PC-9 (cell line): ENCODE results near the gene KCNJ6. TPM values are rescaled to one million over a fixed set of nuclear protein-coding genes. Genes with fewer than 3 reads are reported as not detected.

Source experiments
- BruUV-seq: library from RNA; stranded (reverse); fragments of 400-500 nt; replicated peaks from 2 replicates; lab custom pipeline; 2021; lab: Mats Ljungman, UMichigan
- CTCF ChIA-PET: fragments of 300-600 bp; sonication (Branson Sonifier 250); formaldehyde crosslinking; loops from one replicate; lab custom pipeline; 2022; ENCODE audit warnings: antibody characterized with exemption; lab: Charles Lee
- POLR2A ChIA-PET: fragments of 300-600 bp; sonication (Branson Sonifier 250); formaldehyde crosslinking; loops from one replicate; lab custom pipeline; 2022; ENCODE audit warnings: antibody characterized with exemption; ENCODE audit not compliant: unreplicated experiment; lab: Charles Lee
- DNase-seq, 2 experiments: peaks; one replicate each; pipeline versions ENCODE4 v3.0.0 to v3.0.0-alpha.2; 2015 to 2022; ENCODE audit warnings: mixed read lengths in 1 of 2
- H2AFZ ChIP-seq: fragments of 200-600 bp; sonication (generic); 2 replicates; pipeline ENCODE4 v1.8.1; 2017; ENCODE audit warnings: antibody characterized with exemption
- H3F3A ChIP-seq: fragments of 200-600 bp; sonication (generic); 2 replicates; pipeline ENCODE4 v1.8.1; 2017; ENCODE audit warnings: antibody characterized with exemption, mild to moderate bottlenecking, low read depth; ENCODE audit not compliant: insufficient read depth
- H3K27ac ChIP-seq: fragments of 200-600 bp; sonication (generic); 2 replicates; pipeline ENCODE4 v1.6.1; 2016; ENCODE audit warnings: mixed run types
- H3K27me3 ChIP-seq: fragments of 200-600 bp; sonication (generic); 2 replicates; pipeline ENCODE4 v1.6.1; 2016; ENCODE audit warnings: low read depth, mixed run types; ENCODE audit not compliant: insufficient read depth
- H3K36me3 ChIP-seq: fragments of 200-600 bp; sonication (generic); 2 replicates; pipeline ENCODE4 v1.6.1; 2016; ENCODE audit warnings: low read depth, mixed run types
- H3K4me1 ChIP-seq: fragments of 200-600 bp; sonication (generic); replicated peaks from 2 replicates; pipeline ENCODE4 v1.6.1; 2016; ENCODE audit warnings: mixed run types; ENCODE audit not compliant: insufficient read depth
- H3K4me2 ChIP-seq: fragments of 200-600 bp; sonication (generic); 2 replicates; pipeline ENCODE4 v1.6.1; 2017; ENCODE audit warnings: mixed run types
- H3K4me3 ChIP-seq: fragments of 200-600 bp; sonication (generic); 2 replicates; pipeline ENCODE4 v1.6.1; 2016; ENCODE audit warnings: mixed run types
- H3K79me2 ChIP-seq: fragments of 200-600 bp; sonication (generic); 2 replicates; pipeline ENCODE4 v1.6.1; 2017; ENCODE audit warnings: low read depth, mixed run types
- H3K9me2 ChIP-seq: fragments of 200-600 bp; sonication (generic); 2 replicates; pipeline ENCODE4 v1.8.1; 2017; ENCODE audit warnings: mild to moderate bottlenecking; ENCODE audit not compliant: insufficient read depth
- H3K9me3 ChIP-seq: fragments of 200-600 bp; sonication (generic); 2 replicates; pipeline ENCODE4 v1.8.1; 2016; ENCODE audit warnings: low read depth; ENCODE audit not compliant: insufficient read depth
- H4K20me1 ChIP-seq: fragments of 200-600 bp; sonication (generic); 2 replicates; pipeline ENCODE4 v1.8.1; 2017; ENCODE audit not compliant: insufficient read depth
- CTCF ChIP-seq: fragments of 200-600 bp; sonication (generic); conservative IDR thresholded peaks from 2 replicates; pipeline ENCODE4 v1.6.1; 2017; ENCODE audit warnings: mixed run types, antibody characterized with exemption, mild to moderate bottlenecking, moderate library complexity
- EZH2 ChIP-seq: fragments of 200-600 bp; sonication (generic); IDR thresholded peaks from 2 replicates; pipeline ENCODE4 v1.8.0; 2017; ENCODE audit warnings: antibody characterized with exemption, low read depth
- intact Hi-C: fragments of 100-400 bp; cut with micrococcal nuclease; formaldehyde crosslinking; loops from one replicate; pipeline ENCODE4 v1.10.0; 2022; ENCODE audit not compliant: unreplicated experiment
- total RNA-seq: library from RNA; stranded (reverse); gene quantifications from 2 replicates; pipeline ENCODE4 v1.2.3, GENCODE V29; 2021

KCNJ6 gene
- total RNA-seq, 1 experiment from 2014 or later = not detected

- no TSS peak for BruUV-seq
- POLR2A ChIA-PET = no interaction called here
- no peaks in the 10 kb centered on the region for H3K27me3 ChIP-seq
Measured at GRCh38 chr21:37571442-37571841, 344.8 kb downstream of the KCNJ6 start.

GRCh38 chr21:37568916-37569315 is 347.3 kb downstream of the KCNJ6 start:
- Histone ChIP-seq H3K27me3 (no peaks in the 10 kb centered on the region), H3K4me2 (no peak overlapping the region), H3K4me1 (peaks cover 14% of the 10 kb centered on the region), H3K36me3 (no peaks in the 10 kb centered on the region), H2AFZ (no peak overlapping the region), H3K9me2 (no peaks in the 10 kb centered on the region), H3K4me3 (no peak overlapping the region), H3K27ac (no peak overlapping the region), H3K79me2 (no peaks in the 10 kb centered on the region), H3F3A (peaks cover 14% of the 10 kb centered on the region), H3K9me3 (no peaks in the 10 kb centered on the region), H4K20me1 (no peaks in the 10 kb centered on the region)
- ChIA-PET CTCF (no interaction called here), POLR2A (interaction anchor here (0.6 kb wide), 1 partner anchor 67 kb away, joined by 4 read pairs; no protein-coding TSS in a partner anchor)
- intact Hi-C loops = no loop called here
- TF ChIP-seq CTCF (no peak), EZH2 (no peak)
- BruUV-seq = no TSS peak
- DNase-seq = no peak

More at GRCh38 chr21:37571442-37571841, 344.8 kb downstream of the KCNJ6 start:
- Histone ChIP-seq H3K9me2 (no peaks in the 10 kb centered on the region), H4K20me1 (no peaks in the 10 kb centered on the region), H3F3A (no peaks in the 10 kb centered on the region), H3K9me3 (no peaks in the 10 kb centered on the region), H3K27ac (no peak overlapping the region), H2AFZ (no peak overlapping the region), H3K79me2 (no peaks in the 10 kb centered on the region), H3K4me1 (no peaks in the 10 kb centered on the region), H3K4me2 (no peak overlapping the region), H3K36me3 (no peaks in the 10 kb centered on the region), H3K4me3 (no peak overlapping the region)
- TF ChIP-seq EZH2 (no peak), CTCF (no peak)
- intact Hi-C loops = no loop called here
- CTCF ChIA-PET = no interaction called here
- no peak for DNase-seq

- Histone ChIP-seq H3K9me2 (no peaks in the 10 kb centered on the region), H3F3A (peaks cover 15% of the 10 kb centered on the region), H2AFZ (no peak overlapping the region), H3K4me2 (no peak overlapping the region), H4K20me1 (no peaks in the 10 kb centered on the region), H3K27ac (no peak overlapping the region), H3K79me2 (no peaks in the 10 kb centered on the region), H3K4me1 (peaks cover 14% of the 10 kb centered on the region), H3K9me3 (no peaks in the 10 kb centered on the region), H3K27me3 (no peaks in the 10 kb centered on the region), H3K36me3 (no peaks in the 10 kb centered on the region), H3K4me3 (no peak overlapping the region)
- no peak for DNase-seq
- no TSS peak for BruUV-seq
- POLR2A ChIA-PET = no interaction called here
- TF ChIP-seq CTCF (no peak), EZH2 (no peak)
- CTCF ChIA-PET = no interaction called here
- intact Hi-C loops = no loop called here
Measured at GRCh38 chr21:37568415-37568814, 347.8 kb downstream of the KCNJ6 start.
